ENCODE measurements around the gene CACNA1F. TPM values are rescaled to one million over a fixed set of nuclear protein-coding genes. Genes with fewer than 3 reads are reported as not detected.

CACNA1F gene
- polyA plus RNA-seq, 4 donors: 0.08 to 0.45 (median 0.22) TPM

GRCh38 chrX:49202022-49202421 lies 31.1 kb downstream of the CACNA1F start:
- DNase-seq (ENCODE audit: low read depth in 4 of 4, low spot score in 3 of 4): no peak

- DNase-seq (ENCODE audit: low read depth in 4 of 4, low spot score in 3 of 4): peak in 3 of 4 donors; percentile 57 to 72 (median 66)
Observed at GRCh38 chrX:49199906-49200771, 33.0 kb downstream of the CACNA1F start, which contains the start of gene SYP. Gene SYP, minus strand, starts transcription at chrX:49200193. Its CDS starts 7 bp downstream, at chrX:49200186.

GRCh38 chrX:49199315-49199595 lies 33.9 kb downstream of the CACNA1F start:
- DNase-seq (ENCODE audit: low read depth in 4 of 4, low spot score in 3 of 4): no peak

GRCh38 chrX:49198540-49199314 lies 34.4 kb downstream of the CACNA1F start:
- no peak for DNase-seq (ENCODE audit: low read depth in 4 of 4, low spot score in 3 of 4)

- no peak for DNase-seq (ENCODE audit: low read depth in 4 of 4, low spot score in 3 of 4)
Observed at GRCh38 chrX:49197543-49198087, 35.5 kb downstream of the CACNA1F start.

GRCh38 chrX:49193542-49193964 lies 39.6 kb downstream of the CACNA1F start:
- DNase-seq (ENCODE audit: low read depth in 4 of 4, low spot score in 3 of 4): no peak

- DNase-seq (ENCODE audit: low read depth in 4 of 4, low spot score in 3 of 4): no peak
Observed at GRCh38 chrX:49192722-49193328, 40.3 kb downstream of the CACNA1F start.

GRCh38 chrX:49191574-49192011 lies 41.5 kb downstream of the CACNA1F start:
- no peak for DNase-seq (ENCODE audit: low read depth in 4 of 4, low spot score in 3 of 4)

GRCh38 chrX:49190821-49191573 lies 42.1 kb downstream of the CACNA1F start:
- peak; percentile 77 to 93 (median 91) for DNase-seq (ENCODE audit: low read depth in 4 of 4, low spot score in 3 of 4)

GRCh38 chrX:49189606-49190005 lies 43.5 kb downstream of the CACNA1F start:
- no peak for DNase-seq (ENCODE audit: low read depth in 4 of 4, low spot score in 3 of 4)

GRCh38 chrX:49188468-49189076 lies 44.6 kb downstream of the CACNA1F start:
- no peak for DNase-seq (ENCODE audit: low read depth in 4 of 4, low spot score in 3 of 4)

- DNase-seq (ENCODE audit: low read depth in 4 of 4, low spot score in 3 of 4): no peak
Observed at GRCh38 chrX:49187526-49187925, 45.6 kb downstream of the CACNA1F start.

GRCh38 chrX:49187028-49187394 lies 46.1 kb downstream of the CACNA1F start:
- DNase-seq (ENCODE audit: low read depth in 4 of 4, low spot score in 3 of 4): no peak

GRCh38 chrX:49186125-49187027 lies 46.8 kb downstream of the CACNA1F start, which contains the start of gene PRICKLE3:
Gene PRICKLE3, minus strand, starts transcription at chrX:49186373. Its CDS starts 76 bp downstream, at chrX:49186297.
- DNase-seq (ENCODE audit: low read depth in 4 of 4, low spot score in 3 of 4): no peak

- DNase-seq (ENCODE audit: low read depth in 4 of 4, low spot score in 3 of 4): peak in 3 of 4 donors; percentile 71 to 72 (median 71)
Observed at GRCh38 chrX:49184294-49185281, 48.6 kb downstream of the CACNA1F start.

- no peak for DNase-seq (ENCODE audit: low read depth in 4 of 4, low spot score in 3 of 4)
Observed at GRCh38 chrX:49183701-49184281, 49.3 kb downstream of the CACNA1F start.

GRCh38 chrX:49179358-49179757 lies 53.8 kb downstream of the CACNA1F start:
- DNase-seq (ENCODE audit: low read depth in 4 of 4, low spot score in 3 of 4): no peak
